GM19467 (cell line): Measurements from ENCODE around the gene PPFIA4.

Experiments
- ATAC-seq: cut with Tn5 transposase; IDR thresholded peaks from one replicate; pipeline ENCODE4 v1.9.1; 2021; ENCODE audit warnings: mild to moderate bottlenecking, moderate library complexity; ENCODE audit not compliant: unreplicated experiment

PPFIA4 gene

DNA sequence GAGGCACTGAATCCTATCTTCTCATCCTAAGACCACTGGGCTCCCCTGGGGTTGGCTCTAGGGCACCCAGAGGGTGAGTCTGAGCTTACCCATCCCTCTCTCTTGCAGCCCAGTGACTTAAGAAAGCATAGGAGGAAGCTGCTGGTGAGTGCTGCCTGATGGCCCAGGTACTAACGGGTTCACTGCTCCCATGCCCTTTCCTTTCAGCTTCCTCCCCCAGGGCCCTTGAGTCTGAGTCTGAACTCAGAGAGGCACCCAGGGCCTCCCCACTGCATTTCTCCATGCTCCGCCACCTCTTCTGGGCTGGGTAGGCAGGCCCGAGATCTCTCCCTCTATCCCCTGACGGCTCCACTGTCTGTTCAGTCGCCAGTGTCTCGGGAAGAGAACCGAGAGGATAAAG, 29.7 kb downstream of the PPFIA4 start:
- ATAC-seq: no peak

DNA sequence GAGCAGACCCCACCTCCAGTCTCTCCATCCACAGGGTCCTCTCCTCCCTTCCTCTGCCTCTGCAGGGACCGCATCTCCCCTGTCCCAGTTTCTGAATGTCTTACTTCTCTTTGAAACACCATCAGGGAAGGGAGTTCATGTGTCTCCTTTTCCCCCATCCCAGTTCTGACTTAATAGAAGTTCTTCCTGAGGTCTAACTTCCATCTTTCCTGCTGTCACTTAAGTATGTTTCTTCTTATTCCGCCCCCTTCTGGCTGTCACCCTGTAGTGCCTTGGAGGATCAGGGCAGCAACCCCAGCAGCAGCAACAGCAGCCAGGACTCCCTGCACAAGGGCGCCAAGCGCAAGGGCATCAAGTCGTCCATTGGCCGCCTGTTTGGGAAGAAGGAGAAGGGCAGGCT, 30.2 kb downstream of the PPFIA4 start:
- ATAC-seq: no peak

DNA sequence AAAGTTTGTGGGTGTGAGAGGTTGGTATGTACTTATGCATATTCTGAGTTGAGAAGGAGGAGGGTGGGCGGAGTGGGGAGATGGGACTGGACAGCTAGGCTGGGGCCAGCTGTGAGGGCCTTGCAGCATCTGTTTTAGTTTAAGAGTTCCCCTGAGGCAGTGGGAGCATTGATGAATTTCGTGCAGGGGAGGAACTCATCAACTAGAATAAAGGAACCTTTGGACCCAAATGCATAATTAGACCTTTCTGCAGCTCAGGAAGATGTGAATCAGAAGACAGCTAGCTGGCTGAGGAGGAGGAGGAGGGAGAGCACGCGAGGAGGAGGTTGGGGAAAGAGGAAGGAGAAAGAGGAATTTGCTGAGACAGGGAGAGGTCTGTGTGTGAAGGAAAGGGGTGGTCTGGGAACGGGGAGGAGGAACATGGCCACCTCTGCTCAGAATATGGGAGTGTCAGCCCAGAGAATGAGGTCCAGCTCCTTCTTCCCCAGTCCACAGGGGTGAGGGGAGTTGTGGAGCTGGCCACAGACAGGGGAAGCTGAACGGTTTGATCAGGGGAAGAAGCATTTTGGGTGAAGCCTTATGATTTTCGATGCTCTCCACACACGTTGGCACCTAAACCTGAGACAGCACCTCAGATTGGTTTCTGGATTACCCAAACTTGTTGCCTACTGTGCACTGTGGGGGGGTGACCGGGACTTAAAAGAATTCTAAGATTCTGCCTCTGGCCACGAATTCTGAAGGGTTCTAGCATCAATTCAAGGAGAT, 31.8 kb downstream of the PPFIA4 start:
- no peak for ATAC-seq

DNA sequence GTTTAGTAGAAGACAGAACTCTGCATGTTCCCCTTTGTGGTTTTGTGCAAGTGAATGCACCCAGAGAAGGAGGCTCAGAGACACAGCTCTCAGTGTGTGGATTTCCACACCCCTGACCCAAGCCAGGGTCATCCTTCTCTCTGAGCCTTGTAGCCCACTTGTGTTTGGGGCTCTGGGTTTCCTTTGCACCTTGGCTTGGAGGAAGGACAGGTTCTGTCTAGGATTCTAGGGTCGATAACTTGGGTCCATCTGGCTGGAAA, 32.3 kb downstream of the PPFIA4 start:
- no peak for ATAC-seq

DNA sequence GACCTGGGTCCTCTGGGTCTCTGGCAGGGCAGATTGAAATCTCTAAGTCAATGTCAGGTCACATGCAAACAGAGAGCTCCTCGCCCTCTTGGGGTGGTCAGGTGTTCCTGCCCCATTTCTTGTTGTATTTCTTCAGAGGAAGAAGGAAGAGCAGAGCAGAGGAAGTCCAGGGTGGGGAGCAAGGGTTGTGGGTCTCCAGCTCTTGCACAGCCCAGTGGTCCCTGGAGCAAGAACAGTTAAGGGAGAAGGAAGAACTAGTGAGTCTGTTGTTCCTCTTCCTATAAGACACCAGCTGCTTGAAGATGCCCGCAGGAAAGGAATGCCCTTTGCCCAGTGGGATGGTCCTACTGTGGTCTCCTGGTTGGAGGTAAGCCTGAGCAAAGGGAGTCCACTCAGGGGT, 33.2 kb downstream of the PPFIA4 start:
- no peak for ATAC-seq

DNA sequence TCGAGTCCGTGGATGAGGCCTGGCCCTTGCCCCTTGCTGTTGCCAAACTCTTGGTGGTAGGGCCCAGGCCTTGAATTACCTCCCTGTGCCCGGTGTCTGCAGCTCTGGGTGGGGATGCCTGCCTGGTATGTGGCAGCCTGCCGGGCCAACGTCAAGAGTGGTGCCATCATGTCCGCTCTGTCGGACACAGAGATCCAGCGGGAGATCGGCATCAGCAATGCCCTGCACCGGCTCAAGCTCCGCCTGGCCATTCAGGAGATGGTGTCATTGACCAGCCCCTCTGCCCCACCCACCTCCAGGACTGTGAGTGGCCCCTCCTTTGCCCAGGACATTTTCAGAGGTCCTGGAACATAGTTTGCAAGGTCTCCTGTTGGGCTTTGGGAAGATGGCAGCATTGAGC, 33.8 kb downstream of the PPFIA4 start:
- ATAC-seq: no peak

DNA sequence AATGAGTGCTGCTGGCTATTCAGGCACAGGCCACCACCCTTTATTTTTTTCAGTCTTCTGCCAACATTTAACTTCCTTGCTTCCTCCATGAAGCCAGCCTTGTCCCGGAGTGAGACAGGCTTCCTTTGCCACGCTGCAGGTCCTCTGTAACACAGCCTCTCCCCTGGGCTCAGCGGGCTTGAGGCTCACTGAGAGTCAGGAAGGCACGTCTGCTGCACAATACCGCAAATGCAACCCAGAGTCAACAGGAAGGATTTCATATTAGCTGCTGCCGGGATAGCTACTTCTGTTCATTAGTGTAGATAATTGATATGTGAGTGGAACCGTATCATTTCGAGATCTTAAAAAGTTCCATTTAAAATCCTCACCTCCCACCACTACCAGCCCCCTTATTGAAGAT, 37.0 kb downstream of the PPFIA4 start:
- no peak for ATAC-seq

DNA sequence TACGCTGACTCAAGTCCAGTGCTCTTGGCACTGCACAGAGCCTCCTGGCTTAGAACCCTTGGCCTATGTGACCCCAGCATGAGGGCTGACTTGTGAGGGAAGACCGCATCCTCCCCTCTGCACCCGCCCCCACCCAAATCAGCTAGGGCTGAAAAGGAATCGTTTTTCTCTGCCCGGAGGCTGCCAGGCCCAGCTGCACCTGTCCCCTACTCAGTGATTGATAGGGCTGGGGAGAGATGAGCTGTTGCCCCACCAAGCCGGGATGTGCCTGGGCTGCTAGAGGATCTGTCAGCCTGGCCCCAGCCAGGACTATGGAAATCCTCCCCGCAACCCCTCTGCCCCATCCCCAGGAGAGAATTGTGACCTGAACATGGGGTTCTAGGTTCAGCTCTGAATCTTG, 38.9 kb downstream of the PPFIA4 start:
- no peak for ATAC-seq

DNA sequence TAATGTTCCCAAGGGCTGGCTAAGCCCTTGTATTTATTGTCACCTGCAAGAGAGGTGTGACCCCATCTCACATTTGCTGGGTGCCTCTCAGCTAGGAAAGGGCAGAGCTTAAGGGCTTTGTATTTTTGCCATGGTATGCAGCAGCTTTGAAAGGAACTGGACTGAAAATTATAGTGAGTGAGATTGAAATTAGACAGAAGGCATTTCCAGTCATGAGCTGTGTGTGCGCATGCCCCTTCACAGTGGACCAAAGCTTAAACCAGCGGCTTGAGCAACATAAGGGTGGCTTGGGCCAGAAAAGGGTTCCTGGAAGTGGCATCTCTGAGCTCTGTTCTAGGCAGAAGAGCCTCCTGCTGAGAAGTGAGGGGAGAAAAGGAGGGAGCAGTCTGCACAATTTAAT, 39.7 kb downstream of the PPFIA4 start:
- no peak for ATAC-seq

DNA sequence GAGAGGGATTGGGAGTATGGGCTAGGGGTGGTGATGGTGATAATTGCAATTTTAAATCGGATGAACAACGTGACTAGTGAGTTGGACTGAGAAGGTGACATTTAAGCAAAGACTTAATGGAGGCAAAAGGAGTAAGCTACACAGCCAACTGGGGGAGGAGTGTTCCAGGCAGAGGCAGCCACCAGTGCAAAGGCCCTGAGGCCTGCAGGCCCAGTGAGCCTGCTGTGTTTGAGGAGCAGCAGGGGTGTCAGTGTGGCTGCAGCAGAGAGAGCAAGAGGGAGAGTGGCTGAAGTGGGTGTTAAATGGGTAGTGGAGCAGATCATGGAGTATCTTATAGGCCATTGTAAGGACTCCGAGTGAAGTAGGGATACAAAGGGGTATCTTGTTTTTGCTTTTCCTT, 40.7 kb downstream of the PPFIA4 start:
- ATAC-seq: no peak

DNA sequence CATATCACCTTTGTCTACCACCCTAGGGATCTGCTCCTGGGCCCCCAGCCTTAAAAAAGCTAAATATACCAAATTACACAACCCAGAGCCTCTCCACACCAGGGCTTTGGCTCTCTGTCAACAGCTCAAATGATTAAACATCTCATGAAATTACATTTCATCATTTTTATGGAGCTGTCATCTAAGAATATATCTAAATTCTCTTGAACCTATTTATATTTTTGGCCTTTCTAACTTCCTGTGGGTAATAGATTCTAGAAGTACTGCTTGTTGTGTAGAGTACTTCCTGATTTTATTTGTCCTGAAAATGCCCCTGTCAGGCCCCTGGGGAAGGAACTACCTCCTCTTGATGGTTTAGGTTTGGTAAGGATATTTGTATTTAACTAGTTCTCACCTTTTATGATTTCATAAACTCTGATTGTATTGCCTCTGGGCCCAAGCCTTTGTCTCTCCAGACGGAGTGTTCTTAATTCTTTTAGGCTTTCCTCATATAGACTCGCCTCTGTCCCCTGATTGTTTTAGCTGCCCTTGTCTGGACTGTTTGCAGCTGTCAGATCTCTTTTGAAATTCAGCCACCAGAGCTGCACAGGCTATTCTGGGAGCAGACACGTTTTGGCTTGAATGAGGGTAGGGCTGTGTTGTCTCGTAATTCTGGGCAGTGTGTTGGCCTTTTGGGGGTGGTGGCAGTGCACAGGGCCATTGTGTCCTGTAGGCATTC, 42.9 kb downstream of the PPFIA4 start:
- ATAC-seq: no peak

DNA sequence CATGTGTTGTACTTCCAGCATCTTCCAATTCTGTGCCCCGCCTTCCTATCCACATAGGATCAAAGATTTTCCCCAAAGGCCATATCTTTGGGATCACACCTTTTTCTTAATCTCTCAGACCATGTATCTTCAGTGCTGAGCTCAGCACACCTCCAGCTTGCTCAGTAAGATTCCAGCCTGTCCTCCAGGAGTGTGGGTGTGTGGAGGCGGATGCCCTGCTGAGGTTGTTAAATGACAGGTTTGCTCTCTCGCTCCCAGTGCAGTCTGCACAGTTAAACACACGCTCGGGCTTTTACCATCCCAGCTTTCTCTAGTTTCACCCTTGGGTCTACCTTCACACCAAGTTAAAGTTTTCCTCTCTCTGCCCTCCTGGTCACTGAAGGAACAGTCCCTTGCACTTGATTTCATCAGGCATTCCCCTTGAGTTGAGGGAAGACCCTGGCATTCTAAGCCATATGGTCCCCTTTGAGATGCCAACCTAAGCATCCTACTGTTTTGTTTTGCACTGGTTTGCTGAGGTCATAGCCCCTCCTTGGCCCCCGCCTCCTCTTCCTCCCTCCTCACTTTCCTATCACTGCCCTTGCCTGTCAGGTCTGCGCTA, 45.8 kb downstream of the PPFIA4 start:
- no peak for ATAC-seq

DNA sequence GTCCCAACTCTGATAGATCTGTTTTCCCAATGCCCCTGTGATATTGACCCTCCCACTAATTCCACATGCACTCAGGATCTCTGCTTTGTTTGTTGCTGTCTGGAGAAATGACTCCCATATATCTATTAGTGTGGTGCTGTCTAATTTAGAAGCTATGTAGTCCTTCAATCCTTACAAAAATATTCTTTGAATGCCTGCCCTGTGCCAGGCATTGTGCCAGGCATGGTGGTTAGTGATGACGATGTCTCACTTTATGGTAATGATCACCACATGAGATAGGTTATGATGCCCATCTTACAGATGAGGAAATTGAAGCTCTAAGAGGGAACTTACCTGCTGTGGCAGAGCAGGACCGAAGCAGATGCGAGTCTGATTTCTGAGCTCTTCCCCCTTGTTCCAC, 46.6 kb downstream of the PPFIA4 start:
- ATAC-seq: no peak

DNA sequence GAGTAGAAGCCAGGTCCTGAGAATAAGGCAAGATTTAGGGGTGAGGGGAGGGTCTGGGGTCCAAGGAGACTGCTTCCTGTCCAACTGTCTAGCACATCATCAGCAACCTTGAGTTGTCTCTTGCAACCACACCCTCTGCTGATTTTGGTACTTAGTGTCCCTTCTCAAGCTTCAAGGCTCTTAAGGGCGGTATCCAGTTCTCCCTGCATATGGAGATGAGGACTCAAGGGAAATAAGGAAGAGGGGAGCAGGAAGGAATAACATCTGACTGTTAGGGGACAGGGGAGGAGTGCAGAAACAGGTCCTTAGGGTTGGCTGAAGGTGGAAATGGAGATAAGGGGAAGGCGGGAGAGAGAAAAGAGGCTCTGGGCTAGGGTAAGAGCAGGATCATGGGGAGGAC, 47.2 kb downstream of the PPFIA4 start:
- no peak for ATAC-seq

DNA sequence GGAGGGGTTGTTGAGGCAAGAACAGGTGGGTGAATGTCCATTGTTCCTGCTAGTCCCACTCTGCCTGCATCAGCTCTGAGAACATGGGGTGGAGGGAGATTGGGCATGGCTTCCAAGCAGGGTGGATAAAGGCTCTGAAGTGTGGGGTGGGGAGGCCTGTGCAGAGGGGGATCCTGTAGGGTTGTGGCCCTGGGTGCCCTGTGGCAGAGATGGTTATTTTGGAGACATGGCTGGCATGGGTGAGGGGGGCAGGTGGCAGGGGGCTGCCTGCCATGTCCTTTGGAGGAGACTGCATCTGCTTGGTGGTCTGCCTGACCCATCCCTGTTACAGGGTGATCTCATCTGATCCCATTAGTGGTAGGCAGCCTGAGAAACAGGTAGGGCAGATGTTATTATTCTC, 48.3 kb downstream of the PPFIA4 start:
- ATAC-seq: no peak

DNA sequence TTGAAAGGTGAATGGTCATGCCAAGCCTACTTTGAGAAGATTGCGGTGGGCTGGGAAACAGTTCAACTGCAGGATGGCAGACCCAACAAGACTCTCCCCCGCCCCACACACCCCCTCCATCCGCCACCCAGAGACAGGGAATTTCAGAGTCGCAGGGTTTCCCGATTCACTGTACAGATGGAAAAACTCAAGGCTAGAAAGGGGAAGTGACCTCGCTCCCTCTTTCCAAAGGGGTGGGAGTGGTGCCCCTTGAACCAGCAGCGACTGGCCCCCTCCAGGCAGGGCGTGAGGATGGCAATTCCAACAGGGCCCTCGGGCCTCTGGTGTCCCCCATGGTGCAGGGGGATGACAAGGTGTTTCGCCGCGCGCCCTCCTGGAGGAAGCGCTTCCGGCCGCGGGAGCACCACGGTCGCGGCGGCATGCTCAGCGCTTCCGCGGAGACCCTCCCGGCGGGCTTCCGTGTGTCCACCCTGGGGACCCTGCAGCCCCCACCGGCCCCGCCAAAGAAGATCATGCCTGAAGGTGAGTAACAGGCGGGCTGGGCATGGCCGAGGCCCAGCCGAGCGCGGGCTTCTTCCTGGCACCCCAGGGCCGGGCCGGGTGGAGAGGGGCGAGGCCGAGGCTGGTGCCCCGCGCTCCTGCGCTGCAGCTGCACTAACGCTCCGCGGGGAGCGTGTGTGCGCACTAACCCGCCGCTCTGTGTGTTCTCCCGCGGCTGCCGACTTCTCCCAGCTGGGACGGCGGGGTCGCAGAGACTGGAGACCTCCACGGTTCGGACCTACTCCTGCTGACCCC, 49.1 kb downstream of the PPFIA4 start:
- ATAC-seq: no peak

DNA sequence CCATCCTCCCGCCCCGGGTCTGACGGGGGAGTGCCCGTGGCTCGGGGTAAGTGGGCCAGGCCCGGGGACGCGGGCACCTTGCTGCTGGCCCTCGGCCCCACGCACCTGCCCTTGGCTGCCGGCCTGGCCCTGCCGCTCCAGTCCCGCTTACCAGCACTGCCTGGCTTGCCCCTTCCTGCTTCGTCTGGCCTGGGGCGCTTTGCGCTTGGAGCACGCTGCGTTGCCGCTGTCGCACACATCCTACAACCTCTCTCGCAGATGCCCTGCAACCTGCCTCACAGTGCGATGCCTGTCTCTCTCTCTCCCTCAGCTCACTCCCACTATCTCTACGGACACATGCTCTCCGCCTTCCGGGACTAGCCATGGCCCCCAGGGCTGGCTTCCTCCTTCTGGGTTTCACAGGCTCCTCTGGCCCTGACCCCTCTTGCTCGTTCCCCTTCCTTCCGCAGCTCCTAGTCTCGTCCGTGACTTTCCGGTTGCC, 49.8 kb downstream of the PPFIA4 start:
- ATAC-seq: no peak

DNA sequence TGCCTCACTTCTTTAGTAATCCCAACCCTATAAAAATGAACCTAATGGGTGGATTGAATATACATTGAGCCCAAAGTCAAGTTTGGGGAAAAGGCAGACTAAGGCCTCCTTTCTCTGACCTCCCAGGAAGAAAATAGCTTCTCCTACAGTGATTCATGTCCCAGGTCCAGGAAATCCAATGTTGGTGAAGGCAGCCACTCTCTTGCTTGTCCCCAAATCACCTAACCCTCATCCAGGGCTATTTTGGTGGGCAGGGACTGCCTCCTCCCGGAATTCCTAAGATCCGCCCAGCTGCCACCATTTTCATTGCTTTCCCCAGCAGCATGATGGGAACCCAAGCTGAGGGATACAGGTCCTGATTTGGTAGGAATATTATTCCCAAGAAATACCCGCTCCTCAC, 51.1 kb downstream of the PPFIA4 start:
- no peak for ATAC-seq

DNA sequence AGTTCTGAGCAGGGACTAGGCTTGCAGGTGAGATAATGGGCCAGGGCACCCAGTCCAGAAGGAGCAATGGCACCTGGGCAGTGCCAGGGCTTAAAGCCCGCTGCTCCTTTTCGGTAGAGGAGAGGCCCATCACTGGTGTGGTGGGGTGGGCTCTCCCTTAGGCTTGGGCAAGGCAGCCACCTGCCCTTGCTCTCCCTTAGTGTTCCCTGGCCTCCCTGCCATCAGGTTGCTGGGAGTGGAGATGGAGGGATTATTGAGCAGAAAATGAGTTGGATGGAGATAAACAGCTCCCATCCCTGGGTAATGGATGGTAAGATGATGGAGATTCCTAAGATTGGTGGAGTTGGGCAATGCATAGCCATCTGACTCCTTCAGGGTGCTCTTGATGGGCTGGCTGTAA, 51.7 kb downstream of the PPFIA4 start:
- no peak for ATAC-seq

DNA sequence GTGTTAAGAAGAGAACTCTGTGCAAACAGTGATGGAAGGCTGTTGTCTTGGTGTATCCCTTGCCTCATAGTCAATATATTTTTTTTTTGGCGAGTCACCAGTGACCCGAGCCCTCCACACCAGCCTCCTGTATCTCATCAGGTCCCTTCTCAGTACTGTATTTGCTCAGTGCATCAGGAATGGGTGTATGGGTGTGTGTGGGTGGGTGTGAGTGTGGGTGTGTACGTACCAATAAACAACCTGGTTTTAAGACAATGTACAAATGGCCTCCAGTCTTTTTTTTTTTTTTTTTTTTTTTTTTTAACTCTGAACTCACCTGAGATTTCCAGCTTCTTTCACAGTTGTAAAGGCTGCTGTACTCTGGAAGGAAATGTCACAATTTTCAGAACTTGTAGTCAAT, 52.2 kb downstream of the PPFIA4 start:
- no peak for ATAC-seq

DNA sequence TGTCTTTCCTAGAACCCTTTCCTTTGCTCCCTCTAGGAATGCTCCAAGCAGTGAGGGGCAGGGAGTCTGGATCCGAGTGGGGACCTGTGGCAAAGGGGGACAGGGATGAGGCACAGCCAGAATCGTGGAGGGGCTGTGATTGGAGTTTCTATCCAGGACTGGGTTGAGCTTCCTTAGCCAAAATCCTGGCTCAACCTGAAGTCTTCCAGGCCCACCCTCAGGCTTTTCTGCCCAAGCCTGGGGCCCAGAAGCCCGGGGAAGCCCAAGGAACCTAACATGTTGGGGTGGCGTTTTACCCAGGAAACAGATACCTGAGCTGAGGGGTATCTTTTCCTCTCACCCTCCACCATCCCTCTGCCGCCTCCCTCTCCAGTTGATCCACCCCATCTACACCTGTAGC, 54.2 kb downstream of the PPFIA4 start:
- ATAC-seq: no peak
